Lung (tissue), 12 donors: ENCODE results near the gene KIAA1217. TPM values are rescaled to one million over a fixed set of nuclear protein-coding genes. Genes with fewer than 3 reads are reported as not detected.

Source experiments
- ATAC-seq: fragments of 200-7000 bp; cut with Tn5 transposase; one replicate; pipeline ENCODE4 v1.9.1; 2020; ENCODE audit warnings: moderate number of reproducible peaks; ENCODE audit not compliant: insufficient read depth, low FRiP score
- DNase-seq, 3 donors: peaks; one replicate each; pipeline ENCODE4 v3.0.0-alpha.2; 2013 to 2017
- H3K27ac ChIP-seq, 2 donors: one replicate each; pipeline ENCODE4 v1.5.1; 2013; ENCODE audit warnings: mild to moderate bottlenecking in 2 of 2, moderate library complexity in 2 of 2, control low read depth in 1 of 2, inconsistent platforms in 1 of 2, low read depth in 1 of 2, low read length in 1 of 2
- H3K27me3 ChIP-seq, 3 donors: one replicate each; pipeline ENCODE4 v1.5.1; 2013; ENCODE audit warnings: low read length in 2 of 3; ENCODE audit not compliant: control insufficient read depth in 3 of 3, insufficient read depth in 3 of 3
- H3K36me3 ChIP-seq, 4 donors: one replicate each; pipeline ENCODE4 v1.5.1; 2013; ENCODE audit warnings: low read length in 4 of 4, mild to moderate bottlenecking in 1 of 4, moderate library complexity in 1 of 4; ENCODE audit not compliant: control insufficient read depth in 4 of 4, insufficient read depth in 4 of 4
- H3K4me1 ChIP-seq, 5 donors: one replicate each; pipeline ENCODE4 v1.5.1; 2013; ENCODE audit warnings: low read length in 5 of 5, mild to moderate bottlenecking in 2 of 5, moderate library complexity in 1 of 5; ENCODE audit not compliant: control insufficient read depth in 5 of 5, insufficient read depth in 5 of 5
- H3K4me3 ChIP-seq: one replicate; pipeline ENCODE4 v1.5.1; 2013; ENCODE audit warnings: mild to moderate bottlenecking, control low read depth, moderate library complexity
- H3K9ac ChIP-seq, 2 donors: one replicate each; pipeline ENCODE4 v1.5.1; 2013; ENCODE audit warnings: low read length in 2 of 2, control low read depth in 1 of 2; ENCODE audit not compliant: insufficient read depth in 1 of 2
- H3K9me3 ChIP-seq, 4 donors: one replicate each; pipeline ENCODE4 v1.5.1; 2013; ENCODE audit warnings: low read length in 3 of 4, mild to moderate bottlenecking in 1 of 4, moderate library complexity in 1 of 4; ENCODE audit not compliant: control insufficient read depth in 4 of 4, insufficient read depth in 3 of 4
- CTCF ChIP-seq: IDR thresholded peaks from 2 replicates; pipeline ENCODE4 v1.5.1; 2012; ENCODE audit warnings: mild to moderate bottlenecking; ENCODE audit errors: control extremely low read depth, extremely low read depth
- WGBS, 2 donors: extraction: QIAGEN DNeasy Blood & Tissue Kit; methylation state at CpG; one replicate each; pipeline ENCODE4 v1.1.7; 2013; 5-methylcytosine and 5-hydroxymethylcytosine counted together
- polyA plus RNA-seq, 2 donors: library from polyadenylated mRNA; stranded (reverse); fragments of 200-250 nt; gene quantifications; one replicate each; pipeline ENCODE4 v1.2.1, GENCODE V29; 2013
- total RNA-seq, 2 donors: library from RNA; depleted of rRNA in 1 of 2; stranded (reverse); fragments of >200 nt in 1 of 2; gene quantifications; one replicate each; pipeline ENCODE4 v1.2.1, GENCODE V29; 2014 to 2021
- donor health status: control.
- donor health status: control.
- donor health status: Bipolar disorder and iron deficiency.
- donor health status: healthy.
- donor health status: DM: yes; HTN: yes; CAD: no.

The KIAA1217 gene
- total and polyA plus RNA-seq, 4 donors: 5.5 to 58.6 (median 24.1) TPM

GRCh38 chr10:24352399-24352798 lies 143.5 kb downstream of the KIAA1217 start:
- no peak for DNase-seq
- peaks cover 0 to 13% (median 9%) of the 10 kb centered on the region in 5 donors for H3K4me1 ChIP-seq
- H3K9me3 ChIP-seq: no peaks in the 10 kb centered on the region
- WGBS, 2 donors: 81 to 84% methylated on average over 2 of the region's 2 CpGs
- H3K9ac ChIP-seq: no peak overlapping the region
- TF ChIP-seq CTCF: no peak
- no peaks in the 10 kb centered on the region for H3K36me3 ChIP-seq
- no peak overlapping the region for H3K4me3 ChIP-seq
- no peaks in the 10 kb centered on the region for H3K27me3 ChIP-seq
- no peak overlapping the region for H3K27ac ChIP-seq
- no peak for ATAC-seq

GRCh38 chr10:24353319-24353718 lies 144.4 kb downstream of the KIAA1217 start:
- Histone ChIP-seq H3K27ac (no peak overlapping the region), H3K4me3 (no peak overlapping the region), H3K9ac (no peak overlapping the region), H3K4me1 (peaks cover 0 to 13% (median 9%) of the 10 kb centered on the region in 5 donors), H3K9me3 (no peaks in the 10 kb centered on the region), H3K27me3 (no peaks in the 10 kb centered on the region), H3K36me3 (no peaks in the 10 kb centered on the region)
- TF ChIP-seq CTCF: no peak
- ATAC-seq: no peak
- no peak for DNase-seq
- 64 to 83% methylated on average over 6 of the region's 6 CpGs for WGBS, 2 donors

GRCh38 chr10:24355056-24355688 lies 146.2 kb downstream of the KIAA1217 start:
- Histone ChIP-seq H3K4me1 (peaks cover 0 to 7% (median 4%) of the 10 kb centered on the region in 5 donors), H3K27ac (no peak overlapping the region)
- no peak for ATAC-seq

More at GRCh38 chr10:24355056-24355688, 146.2 kb downstream of the KIAA1217 start:
- no peak for DNase-seq
- WGBS, 2 donors: 70 to 89% methylated on average over 2 of the region's 2 CpGs
- TF ChIP-seq CTCF: no peak
- no peaks in the 10 kb centered on the region for H3K27me3 ChIP-seq
- no peaks in the 10 kb centered on the region for H3K9me3 ChIP-seq
- H3K4me3 ChIP-seq: no peak overlapping the region
- no peak overlapping the region for H3K9ac ChIP-seq
- no peaks in the 10 kb centered on the region for H3K36me3 ChIP-seq
